ENCODE data around the gene DCDC2.

GRCh38 chr6:24296944-24297343 is 60.9 kb downstream of the DCDC2 start:
- TF ChIP-seq FOXA1 (IDR thresholded peaks at IDR 0.05) (no peak), YY1 (IDR thresholded peaks at IDR 0.05) (no peak), JUND (IDR thresholded peaks at IDR 0.05) (no peak), REST (IDR thresholded peaks at IDR 0.05) (no peak), RAD21 (IDR thresholded peaks at IDR 0.05) (no peak), EGR1 (IDR thresholded peaks at IDR 0.05; ENCODE audit: low read depth in 2 of 2) (no peak), NR2F2 (IDR thresholded peaks at IDR 0.05) (no peak), HNF4A (conservative IDR thresholded peaks at IDR 0.05) (no peak), GABPA (IDR thresholded peaks at IDR 0.05 in 1 of 2, conservative IDR thresholded peaks at IDR 0.05 in 1 of 2) (no peak)
- TF ChIP-seq, protein P1, sequence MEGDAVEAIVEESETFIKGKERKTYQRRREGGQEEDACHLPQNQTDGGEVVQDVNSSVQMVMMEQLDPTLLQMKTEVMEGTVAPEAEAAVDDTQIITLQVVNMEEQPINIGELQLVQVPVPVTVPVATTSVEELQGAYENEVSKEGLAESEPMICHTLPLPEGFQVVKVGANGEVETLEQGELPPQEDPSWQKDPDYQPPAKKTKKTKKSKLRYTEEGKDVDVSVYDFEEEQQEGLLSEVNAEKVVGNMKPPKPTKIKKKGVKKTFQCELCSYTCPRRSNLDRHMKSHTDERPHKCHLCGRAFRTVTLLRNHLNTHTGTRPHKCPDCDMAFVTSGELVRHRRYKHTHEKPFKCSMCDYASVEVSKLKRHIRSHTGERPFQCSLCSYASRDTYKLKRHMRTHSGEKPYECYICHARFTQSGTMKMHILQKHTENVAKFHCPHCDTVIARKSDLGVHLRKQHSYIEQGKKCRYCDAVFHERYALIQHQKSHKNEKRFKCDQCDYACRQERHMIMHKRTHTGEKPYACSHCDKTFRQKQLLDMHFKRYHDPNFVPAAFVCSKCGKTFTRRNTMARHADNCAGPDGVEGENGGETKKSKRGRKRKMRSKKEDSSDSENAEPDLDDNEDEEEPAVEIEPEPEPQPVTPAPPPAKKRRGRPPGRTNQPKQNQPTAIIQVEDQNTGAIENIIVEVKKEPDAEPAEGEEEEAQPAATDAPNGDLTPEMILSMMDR (IDR thresholded peaks at IDR 0.05; ENCODE audit: low read depth, low read length, missing input control) = no peak
- TF ChIP-seq, protein P2, sequence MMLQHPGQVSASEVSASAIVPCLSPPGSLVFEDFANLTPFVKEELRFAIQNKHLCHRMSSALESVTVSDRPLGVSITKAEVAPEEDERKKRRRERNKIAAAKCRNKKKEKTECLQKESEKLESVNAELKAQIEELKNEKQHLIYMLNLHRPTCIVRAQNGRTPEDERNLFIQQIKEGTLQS (IDR thresholded peaks at IDR 0.05) = no peak

Data from liver (tissue), 3 donors.